Measurements from ENCODE around the gene EHD2. TPM values are rescaled to one million over a fixed set of nuclear protein-coding genes. Genes with fewer than 3 reads are reported as not detected.

The EHD2 gene
- total RNA-seq, 1 experiment from 2014 or later = 60.5 TPM

DNA sequence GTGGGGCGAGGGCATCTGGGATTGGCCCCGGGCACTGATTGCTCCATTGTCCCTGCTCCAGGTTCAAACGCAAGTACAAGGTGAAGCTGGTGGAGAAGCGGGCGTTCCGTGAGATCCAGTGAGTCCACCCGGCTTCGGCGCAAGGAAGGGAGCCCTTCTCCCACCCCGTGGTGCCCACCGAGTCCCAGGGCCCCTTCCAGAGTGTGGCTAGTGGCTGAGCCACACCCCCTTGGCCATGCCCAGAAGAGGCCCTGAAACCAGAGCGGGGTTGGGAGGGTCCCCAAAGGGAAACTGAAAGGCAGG lies 43.4 kb downstream of the EHD2 start:
- no TSS peak for BruUV-seq (replicated peaks)
- DNase-seq (ENCODE audit: low read depth, low spot score) (no peak), ATAC-seq (no peak)
- CTCF ChIA-PET = interaction anchor here (2.3 kb wide), 1 partner anchor 9 kb away, joined by 9 read pairs; no protein-coding TSS in a partner anchor
- Histone ChIP-seq H4K20me1 (ENCODE audit: insufficient read depth) (peaks cover 6% of the 10 kb centered on the region; the same call in 1 of the 2 replicates), H3K27me3 (ENCODE audit: insufficient read depth, low read length) (no peaks in the 10 kb centered on the region), H3K9ac (ENCODE audit: low read length) (no peak overlapping the region), H3K79me2 (ENCODE audit: insufficient read depth, low read length) (peaks cover 8% of the 10 kb centered on the region; the same call in 1 of the 2 replicates), H3K9me2 (ENCODE audit: insufficient read depth) (no peaks in the 10 kb centered on the region), H2AFZ (ENCODE audit: low read depth, low read length, poor library complexity, severe bottlenecking) (no peak overlapping the region), H3K4me1 (ENCODE audit: control insufficient read depth in 1 of 2, insufficient read depth in 2 of 2, low read length in 2 of 2) (no peaks in the 10 kb centered on the region), H3K4me3 (replicated peaks in 1 of 2; ENCODE audit: low read depth in 1 of 2, low read length in 2 of 2) (no peak overlapping the region), H3K36me3 (ENCODE audit: control insufficient read depth in 1 of 2, insufficient read depth in 2 of 2, low read length in 2 of 2) (peaks cover 24 to 58% of the 10 kb centered on the region in 2 experiments), H3K27ac (ENCODE audit: low read depth, low read length) (no peak overlapping the region), H3K9me3 (ENCODE audit: control insufficient read depth in 1 of 2, insufficient read depth in 1 of 2, low read depth in 1 of 2, low read length in 2 of 2) (no peaks in the 10 kb centered on the region), H3K4me2 (ENCODE audit: low read length) (no peak overlapping the region)
- TF ChIP-seq, protein P1, sequence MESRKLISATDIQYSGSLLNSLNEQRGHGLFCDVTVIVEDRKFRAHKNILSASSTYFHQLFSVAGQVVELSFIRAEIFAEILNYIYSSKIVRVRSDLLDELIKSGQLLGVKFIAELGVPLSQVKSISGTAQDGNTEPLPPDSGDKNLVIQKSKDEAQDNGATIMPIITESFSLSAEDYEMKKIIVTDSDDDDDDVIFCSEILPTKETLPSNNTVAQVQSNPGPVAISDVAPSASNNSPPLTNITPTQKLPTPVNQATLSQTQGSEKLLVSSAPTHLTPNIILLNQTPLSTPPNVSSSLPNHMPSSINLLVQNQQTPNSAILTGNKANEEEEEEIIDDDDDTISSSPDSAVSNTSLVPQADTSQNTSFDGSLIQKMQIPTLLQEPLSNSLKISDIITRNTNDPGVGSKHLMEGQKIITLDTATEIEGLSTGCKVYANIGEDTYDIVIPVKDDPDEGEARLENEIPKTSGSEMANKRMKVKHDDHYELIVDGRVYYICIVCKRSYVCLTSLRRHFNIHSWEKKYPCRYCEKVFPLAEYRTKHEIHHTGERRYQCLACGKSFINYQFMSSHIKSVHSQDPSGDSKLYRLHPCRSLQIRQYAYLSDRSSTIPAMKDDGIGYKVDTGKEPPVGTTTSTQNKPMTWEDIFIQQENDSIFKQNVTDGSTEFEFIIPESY (IDR thresholded peaks at IDR 0.05; ENCODE audit: extremely low read depth, insufficient replicate concordance, low read length) = no peak
- no peak for TF ChIP-seq TCF7L2 (IDR thresholded peaks at IDR 0.05; ENCODE audit: borderline replicate concordance, extremely low read depth, insufficient read depth, insufficient read length)
- TF ChIP-seq POLR2A (IDR thresholded peaks at IDR 0.05; ENCODE audit: borderline replicate concordance, extremely low read depth, insufficient read depth, insufficient read length) = no peak
- no peak for TF ChIP-seq EGR1 (IDR thresholded peaks at IDR 0.05; ENCODE audit: low read depth)
- no peak for TF ChIP-seq JUND (IDR thresholded peaks at IDR 0.05)
- no peak for TF ChIP-seq ELF1 (IDR thresholded peaks at IDR 0.05; ENCODE audit: borderline replicate concordance, low read depth)
- TF ChIP-seq, protein P2, sequence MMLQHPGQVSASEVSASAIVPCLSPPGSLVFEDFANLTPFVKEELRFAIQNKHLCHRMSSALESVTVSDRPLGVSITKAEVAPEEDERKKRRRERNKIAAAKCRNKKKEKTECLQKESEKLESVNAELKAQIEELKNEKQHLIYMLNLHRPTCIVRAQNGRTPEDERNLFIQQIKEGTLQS (IDR thresholded peaks at IDR 0.05) = no peak
- no peak for TF ChIP-seq FOSL1 (IDR thresholded peaks at IDR 0.05; ENCODE audit: low read depth)
- TF ChIP-seq YY1 (IDR thresholded peaks at IDR 0.05; ENCODE audit: extremely low read depth, insufficient replicate concordance, low read depth, low read length) = no peak
- no peak for TF ChIP-seq EZH2phosphoT487 (IDR thresholded peaks at IDR 0.05; ENCODE audit: borderline replicate concordance)
- TF ChIP-seq POLR2AphosphoS5 (IDR thresholded peaks at IDR 0.05; ENCODE audit: low read depth, low read length) = no peak
- no peak for TF ChIP-seq SIN3A (IDR thresholded peaks at IDR 0.05; ENCODE audit: low read depth)
- no peak for TF ChIP-seq REST (IDR thresholded peaks at IDR 0.05; ENCODE audit: low read depth)
- no peak for TF ChIP-seq ZFX (IDR thresholded peaks at IDR 0.05)
- no peak for TF ChIP-seq CEBPB (IDR thresholded peaks at IDR 0.05; ENCODE audit: low read depth)
- TF ChIP-seq CBX3 (IDR thresholded peaks at IDR 0.05; ENCODE audit: low read depth) = no peak
- TF ChIP-seq RAD21 (IDR thresholded peaks at IDR 0.05; ENCODE audit: low read depth) = no peak
- TF ChIP-seq ZNF274 (IDR thresholded peaks at IDR 0.05; ENCODE audit: low read depth, low read length) = no peak
- RAD21 ChIA-PET (ENCODE audit: low non-redundant PET in 1 of 2, low total read pairs in 2 of 2, uncharacterized antibody in 2 of 2, unreplicated experiment in 2 of 2) = no interaction called here
- intact Hi-C loops (cut with micrococcal nuclease) = no loop called here
- POLR2A ChIA-PET = no interaction called here

Measured in HCT116 (cell line).